ENCODE results near the gene ZNF358.

The ZNF358 gene

GRCh38 chr19:7552781-7553180 is 36.9 kb downstream of the ZNF358 start:
- H3K36me3 Mint-ChIP-seq (ENCODE audit: low read depth) = peaks cover 27% of the 10 kb centered on the region
- no peak overlapping the region for H3K4me3 Mint-ChIP-seq
- peaks cover 6% of the 10 kb centered on the region for H3K4me1 Mint-ChIP-seq
- no peak for TF ChIP-seq CTCF (IDR thresholded peaks at IDR 0.05)
- H3K27me3 Mint-ChIP-seq (ENCODE audit: low read depth, poor library complexity) = no peaks in the 10 kb centered on the region
- H3K9me3 Mint-ChIP-seq = no peaks in the 10 kb centered on the region
- peak overlapping the region; percentile 77 for H3K27ac Mint-ChIP-seq
- DNase-seq = no peak

GRCh38 chr19:7554565-7554964 is 38.7 kb downstream of the ZNF358 start:
- Mint-ChIP-seq H3K27ac (no peak overlapping the region), H3K36me3 (ENCODE audit: low read depth) (peaks cover 42% of the 10 kb centered on the region), H3K9me3 (no peaks in the 10 kb centered on the region), H3K4me3 (no peak overlapping the region), H3K4me1 (peaks cover 6% of the 10 kb centered on the region), H3K27me3 (ENCODE audit: low read depth, poor library complexity) (no peaks in the 10 kb centered on the region)
- DNase-seq = no peak
- TF ChIP-seq CTCF (IDR thresholded peaks at IDR 0.05) = no peak

DNA sequence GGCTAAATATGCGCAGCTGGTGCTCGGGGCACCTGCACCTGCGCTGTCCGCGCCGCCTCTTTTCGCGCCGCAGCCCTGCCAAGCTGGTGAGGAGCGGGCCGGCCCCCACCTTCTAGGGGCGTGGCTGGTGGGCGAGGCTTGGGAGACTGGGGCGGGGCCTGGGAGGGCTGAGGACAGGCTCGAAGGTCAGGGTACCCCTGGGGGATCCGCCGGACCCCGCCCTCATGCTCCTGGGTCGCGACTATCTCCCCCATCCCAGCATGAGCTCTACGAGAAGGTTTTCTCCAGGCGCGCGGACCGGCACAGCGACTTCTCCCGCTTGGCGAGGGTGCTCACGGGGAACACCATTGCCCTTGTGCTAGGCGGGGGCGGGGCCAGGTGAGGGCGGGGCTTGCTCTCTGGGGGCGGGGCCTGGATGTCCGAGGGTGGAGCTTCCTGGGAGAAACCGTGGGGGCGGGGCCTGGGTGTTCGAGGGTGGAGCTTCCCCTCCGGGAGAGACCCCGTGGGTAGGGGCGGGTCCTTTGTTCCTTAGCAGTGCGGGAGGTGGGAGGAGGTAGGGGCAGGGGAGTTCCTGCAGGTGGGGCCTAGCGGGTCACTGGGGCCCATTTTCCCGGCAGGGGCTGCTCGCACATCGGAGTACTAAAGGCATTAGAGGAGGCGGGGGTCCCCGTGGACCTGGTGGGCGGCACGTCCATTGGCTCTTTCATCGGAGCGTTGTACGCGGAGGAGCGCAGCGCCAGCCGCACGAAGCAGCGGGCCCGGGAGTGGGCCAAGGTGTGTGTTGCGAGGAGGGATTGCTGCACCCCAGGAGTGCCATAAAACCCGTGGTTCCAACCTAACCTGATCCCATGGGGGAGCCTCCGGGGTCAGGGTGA is 39.3 kb downstream of the ZNF358 start:
- Mint-ChIP-seq H3K9me3 (no peaks in the 10 kb centered on the region), H3K27me3 (ENCODE audit: low read depth, poor library complexity) (no peaks in the 10 kb centered on the region), H3K4me3 (no peak overlapping the region), H3K27ac (no peak overlapping the region), H3K4me1 (peaks cover 6% of the 10 kb centered on the region), H3K36me3 (ENCODE audit: low read depth) (peaks cover 41% of the 10 kb centered on the region)
- TF ChIP-seq CTCF (IDR thresholded peaks at IDR 0.05) = no peak
- DNase-seq = peak; percentile 56

- TF ChIP-seq CTCF (IDR thresholded peaks at IDR 0.05) = no peak
- H3K9me3 Mint-ChIP-seq = no peaks in the 10 kb centered on the region
- H3K27ac Mint-ChIP-seq = no peak overlapping the region
- no peaks in the 10 kb centered on the region for H3K4me1 Mint-ChIP-seq
- H3K36me3 Mint-ChIP-seq (ENCODE audit: low read depth) = peaks cover 39% of the 10 kb centered on the region
- no peak overlapping the region for H3K4me3 Mint-ChIP-seq
- DNase-seq = no peak
- no peaks in the 10 kb centered on the region for H3K27me3 Mint-ChIP-seq (ENCODE audit: low read depth, poor library complexity)
Measured at GRCh38 chr19:7556696-7557315, 40.9 kb downstream of the ZNF358 start.

DNA sequence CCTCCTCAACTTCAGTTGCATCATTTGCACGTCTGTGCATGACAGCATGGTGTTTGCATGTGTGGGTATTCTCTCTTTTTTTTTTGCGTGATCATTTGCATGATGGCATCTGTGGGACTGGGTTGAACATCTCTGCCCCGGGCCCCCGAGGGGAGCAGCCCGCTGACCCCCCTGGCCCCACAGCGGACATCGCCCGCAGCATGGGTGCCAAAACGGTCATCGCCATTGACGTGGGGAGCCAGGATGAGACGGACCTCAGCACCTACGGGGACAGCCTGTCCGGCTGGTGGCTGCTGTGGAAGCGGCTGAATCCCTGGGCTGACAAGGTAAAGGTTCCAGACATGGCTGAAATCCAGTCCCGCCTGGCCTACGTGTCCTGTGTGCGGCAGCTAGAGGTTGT is 42.8 kb downstream of the ZNF358 start:
- no peak for TF ChIP-seq CTCF (IDR thresholded peaks at IDR 0.05)
- no peaks in the 10 kb centered on the region for H3K4me1 Mint-ChIP-seq

More for the DNA sequence above, 42.8 kb downstream of the ZNF358 start:
- Mint-ChIP-seq H3K36me3 (ENCODE audit: low read depth) (peaks cover 39% of the 10 kb centered on the region), H3K27ac (no peak overlapping the region), H3K27me3 (ENCODE audit: low read depth, poor library complexity) (no peaks in the 10 kb centered on the region), H3K9me3 (no peaks in the 10 kb centered on the region), H3K4me3 (no peak overlapping the region)
- no peak for DNase-seq
